ENCODE data around the gene PCDHGA5.
A peak's percentile ranks its signal among the peaks of the same experiment; 100 is the strongest.
"Not testable (repeated sequence)": the region's sequence is repeated elsewhere in the genome, so short reads cannot be mapped to it uniquely, and the experiment has no call there.

Gene PCDHGA5

GRCh38 chr5:141360685-141361084 is 3.3 kb upstream of the PCDHGA5 start:
- intact Hi-C loops (cut with micrococcal nuclease): no loop called here
- Mint-ChIP-seq H3K36me3 (ENCODE audit: low read depth) (peaks cover 6% of the 10 kb centered on the region), H3K27ac (no peak overlapping the region), H3K4me1 (ENCODE audit: low read depth) (no peaks in the 10 kb centered on the region), H3K4me3 (no peak overlapping the region), H3K9me3 (peaks cover 70% of the 10 kb centered on the region), H3K27me3 (peaks cover 81% of the 10 kb centered on the region)

- intact Hi-C loops (cut with micrococcal nuclease): no loop called here
- H3K4me1 Mint-ChIP-seq (ENCODE audit: low read depth): no peaks in the 10 kb centered on the region
- H3K4me3 Mint-ChIP-seq: no peak overlapping the region
- peaks cover 79% of the 10 kb centered on the region for H3K27me3 Mint-ChIP-seq
- H3K27ac Mint-ChIP-seq: no peak overlapping the region
- peaks cover 67% of the 10 kb centered on the region for H3K9me3 Mint-ChIP-seq
- H3K36me3 Mint-ChIP-seq (ENCODE audit: low read depth): peaks cover 6% of the 10 kb centered on the region
Observed at GRCh38 chr5:141362719-141363118, 1.2 kb upstream of the PCDHGA5 start.

DNA sequence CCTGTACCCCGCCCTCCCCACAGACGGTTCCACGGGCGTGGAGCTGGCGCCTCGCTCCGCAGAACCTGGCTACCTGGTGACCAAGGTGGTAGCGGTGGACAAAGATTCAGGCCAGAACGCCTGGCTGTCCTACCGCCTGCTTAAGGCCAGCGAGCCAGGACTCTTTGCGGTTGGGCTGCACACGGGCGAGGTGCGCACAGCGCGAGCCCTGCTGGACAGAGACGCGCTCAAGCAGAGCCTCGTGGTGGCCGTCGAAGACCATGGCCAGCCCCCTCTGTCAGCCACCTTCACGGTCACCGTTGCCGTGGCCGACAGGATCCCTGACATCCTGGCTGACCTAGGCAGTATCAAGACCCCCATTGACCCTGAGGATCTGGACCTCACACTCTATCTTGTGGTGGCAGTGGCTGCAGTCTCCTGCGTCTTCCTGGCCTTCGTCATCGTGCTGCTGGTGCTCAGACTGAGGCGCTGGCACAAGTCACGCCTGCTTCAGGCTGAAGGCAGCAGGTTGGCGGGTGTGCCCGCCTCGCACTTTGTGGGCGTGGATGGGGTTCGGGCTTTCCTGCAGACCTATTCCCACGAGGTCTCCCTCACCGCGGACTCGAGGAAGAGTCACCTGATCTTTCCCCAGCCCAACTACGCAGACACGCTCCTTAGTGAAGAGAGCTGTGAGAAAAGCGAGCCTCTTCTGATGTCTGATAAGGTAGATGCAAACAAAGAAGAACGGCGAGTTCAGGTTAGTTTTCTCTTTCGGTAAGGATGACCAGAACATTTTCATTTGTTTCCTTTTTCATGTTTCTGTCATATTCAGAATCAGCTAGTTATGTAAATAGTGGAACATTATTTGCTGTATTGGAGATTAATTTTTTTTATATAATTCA is 2.3 kb downstream of the PCDHGA5 start:
- Mint-ChIP-seq H3K4me3 (no peak overlapping the region), H3K27ac (no peak overlapping the region), H3K36me3 (ENCODE audit: low read depth) (peaks cover 6% of the 10 kb centered on the region), H3K27me3 (peaks cover 76% of the 10 kb centered on the region), H3K9me3 (peaks cover 63% of the 10 kb centered on the region), H3K4me1 (ENCODE audit: low read depth) (peaks cover 10% of the 10 kb centered on the region)
- intact Hi-C loops (cut with micrococcal nuclease): no loop called here

GRCh38 chr5:141369994-141370848 is 6.3 kb downstream of the PCDHGA5 start, which contains the start of gene PCDHGB3:
Gene PCDHGB3 (plus strand): TSS chr5:141370242. CDS start chr5:141370395, 153 bp downstream.
- H3K9me3 Mint-ChIP-seq: peaks cover 65% of the 10 kb centered on the region
- H3K4me3 Mint-ChIP-seq: peak within 1 kb of the TSS; percentile 75
- peak within 1 kb of the TSS; percentile 54 for H3K27ac Mint-ChIP-seq
- peaks cover 10% of the 10 kb centered on the region for H3K4me1 Mint-ChIP-seq (ENCODE audit: low read depth)
- intact Hi-C loops (cut with micrococcal nuclease): no loop called here
- H3K27me3 Mint-ChIP-seq: peaks cover 71% of the 10 kb centered on the region
- no peaks in the 10 kb centered on the region for H3K36me3 Mint-ChIP-seq (ENCODE audit: low read depth)

DNA sequence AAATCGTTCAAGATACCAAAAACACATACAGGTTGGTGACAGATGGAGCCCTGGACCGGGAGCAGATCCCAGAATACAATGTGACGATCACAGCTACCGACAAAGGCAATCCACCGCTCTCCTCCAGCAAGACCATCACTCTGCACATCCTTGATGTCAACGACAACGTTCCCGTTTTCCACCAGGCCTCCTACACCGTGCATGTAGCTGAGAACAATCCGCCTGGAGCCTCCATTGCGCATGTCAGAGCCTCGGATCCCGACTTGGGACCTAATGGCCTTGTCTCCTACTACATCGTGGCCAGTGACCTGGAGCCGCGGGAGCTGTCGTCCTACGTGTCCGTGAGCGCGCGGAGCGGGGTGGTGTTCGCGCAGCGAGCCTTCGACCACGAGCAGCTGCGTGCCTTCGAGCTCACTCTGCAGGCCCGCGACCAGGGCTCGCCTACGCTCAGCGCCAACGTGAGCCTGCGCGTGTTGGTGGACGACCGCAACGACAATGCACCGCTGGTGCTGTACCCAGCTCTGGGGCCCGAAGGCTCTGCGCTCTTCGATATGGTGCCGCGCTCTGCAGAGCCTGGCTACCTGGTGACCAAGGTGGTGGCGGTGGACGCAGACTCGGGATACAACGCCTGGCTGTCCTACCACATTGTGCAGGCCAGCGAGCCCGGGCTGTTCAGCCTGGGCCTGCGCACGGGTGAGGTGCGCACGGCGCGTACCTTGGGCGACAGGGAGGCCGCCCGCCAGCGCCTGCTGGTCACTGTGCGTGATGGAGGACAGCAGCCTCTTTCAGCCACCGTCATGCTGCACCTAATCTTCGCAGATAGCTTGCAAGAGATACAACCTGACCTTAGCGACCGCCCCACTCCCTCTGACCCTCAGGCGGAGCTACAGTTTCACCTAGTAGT is 7.9 kb downstream of the PCDHGA5 start:
- Mint-ChIP-seq H3K27me3 (peaks cover 71% of the 10 kb centered on the region), H3K36me3 (ENCODE audit: low read depth) (peaks cover 5% of the 10 kb centered on the region), H3K9me3 (peaks cover 66% of the 10 kb centered on the region), H3K4me1 (ENCODE audit: low read depth) (peaks cover 10% of the 10 kb centered on the region), H3K27ac (no peak overlapping the region), H3K4me3 (no peak overlapping the region)
- intact Hi-C loops (cut with micrococcal nuclease): no loop called here

DNA sequence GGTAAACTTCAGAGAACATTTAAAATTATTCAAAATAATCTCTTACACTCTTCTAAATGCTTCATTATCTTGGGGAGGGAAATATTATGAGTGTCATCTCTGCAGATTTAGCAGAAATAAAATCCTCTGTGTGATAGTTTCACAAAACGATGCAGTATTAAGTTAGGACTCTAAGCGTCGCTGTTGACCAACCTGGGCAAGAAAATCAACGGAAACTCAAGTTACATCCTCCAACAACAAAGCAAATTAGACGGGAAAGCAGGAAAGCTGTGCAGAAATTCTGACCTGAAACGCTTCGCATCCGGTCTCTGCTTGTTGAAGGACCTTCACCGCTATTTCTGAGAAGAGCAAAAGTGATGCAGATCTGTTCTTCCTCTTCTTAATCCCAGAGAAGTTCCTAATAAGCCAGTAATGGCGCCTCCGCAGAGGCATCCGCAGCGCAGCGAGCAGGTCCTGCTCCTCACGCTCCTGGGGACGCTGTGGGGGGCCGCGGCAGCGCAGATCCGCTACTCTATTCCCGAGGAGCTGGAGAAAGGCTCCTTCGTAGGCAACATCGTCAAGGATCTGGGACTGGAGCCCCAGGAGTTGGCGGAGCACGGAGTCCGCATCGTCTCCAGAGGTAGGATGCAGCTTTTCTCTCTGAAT is 9.8 kb downstream of the PCDHGA5 start, which contains the start of gene PCDHGA6:
Gene PCDHGA6 (plus strand): TSS at position 219 of the 645 bp plus-strand sequence. CDS start 193 bp downstream, at position 412.
- peaks cover 70% of the 10 kb centered on the region for H3K27me3 Mint-ChIP-seq
- H3K9me3 Mint-ChIP-seq: peaks cover 73% of the 10 kb centered on the region

GRCh38 chr5:141374627-141375026 is 10.7 kb downstream of the PCDHGA5 start:
- Mint-ChIP-seq H3K27me3 (peaks cover 66% of the 10 kb centered on the region), H3K4me3 (no peak overlapping the region)
- intact Hi-C loops (cut with micrococcal nuclease): no loop called here

More for the DNA sequence above, 9.8 kb downstream of the PCDHGA5 start, which contains the start of gene PCDHGA6:
- intact Hi-C loops (cut with micrococcal nuclease): no loop called here
- Mint-ChIP-seq H3K4me1 (ENCODE audit: low read depth) (peaks cover 10% of the 10 kb centered on the region), H3K27ac (no peak within 1 kb of the TSS), H3K36me3 (ENCODE audit: low read depth) (peaks cover 5% of the 10 kb centered on the region), H3K4me3 (no peak within 1 kb of the TSS)

GRCh38 chr5:141375444-141376155 is 11.6 kb downstream of the PCDHGA5 start:
- H3K4me3 Mint-ChIP-seq; H3K27ac Mint-ChIP-seq; H3K36me3 Mint-ChIP-seq (ENCODE audit: low read depth); H3K4me1 Mint-ChIP-seq (ENCODE audit: low read depth); intact Hi-C loops (cut with micrococcal nuclease): not testable (repeated sequence)
- Mint-ChIP-seq H3K27me3 (peaks cover 63% of the 10 kb centered on the region), H3K9me3 (peaks cover 66% of the 10 kb centered on the region)

More at GRCh38 chr5:141374627-141375026, 10.7 kb downstream of the PCDHGA5 start:
- Mint-ChIP-seq H3K27ac (no peak overlapping the region), H3K4me1 (ENCODE audit: low read depth) (peaks cover 10% of the 10 kb centered on the region), H3K9me3 (peaks cover 73% of the 10 kb centered on the region), H3K36me3 (ENCODE audit: low read depth) (peaks cover 5% of the 10 kb centered on the region)

DNA sequence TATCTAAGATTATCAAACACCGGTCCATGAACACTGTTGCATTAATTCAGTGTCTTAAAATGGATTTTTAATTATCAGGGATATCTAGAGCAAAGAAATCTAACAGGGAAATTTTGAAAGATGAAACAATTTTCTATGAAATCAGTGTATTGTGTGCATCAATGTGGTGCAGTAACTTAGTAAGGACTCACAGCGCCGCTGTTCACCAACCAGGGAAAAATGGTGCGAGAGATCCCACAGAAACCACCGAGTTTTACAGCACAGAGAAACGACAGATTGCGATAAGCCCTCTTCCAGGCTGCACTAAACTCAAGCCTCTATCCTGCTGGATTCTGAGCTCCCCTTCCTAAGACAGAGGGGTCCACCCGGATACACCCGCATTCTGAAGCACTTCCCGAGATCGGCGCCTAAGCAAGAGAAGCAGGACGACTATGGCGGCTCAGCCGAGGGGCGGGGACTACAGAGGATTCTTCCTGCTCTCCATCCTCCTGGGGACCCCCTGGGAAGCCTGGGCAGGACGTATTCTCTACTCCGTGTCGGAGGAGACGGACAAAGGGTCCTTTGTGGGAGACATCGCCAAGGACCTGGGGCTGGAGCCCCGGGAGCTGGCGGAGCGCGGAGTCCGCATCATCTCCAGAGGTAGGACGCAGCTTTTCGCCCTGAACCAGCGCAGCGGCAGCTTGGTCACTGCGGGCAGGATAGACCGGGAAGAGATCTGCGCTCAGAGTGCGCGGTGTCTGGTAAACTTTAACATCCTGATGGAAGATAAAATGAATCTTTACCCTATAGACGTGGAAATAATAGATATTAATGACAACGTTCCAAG is 18.7 kb downstream of the PCDHGA5 start, which contains the start of gene PCDHGA7:
Gene PCDHGA7 (plus strand): TSS at position 274 of the 826 bp plus-strand sequence. CDS start 158 bp downstream, at position 432.
- Mint-ChIP-seq H3K4me3 (peak within 1 kb of the TSS; percentile 71), H3K27me3 (peaks cover 62% of the 10 kb centered on the region), H3K36me3 (ENCODE audit: low read depth) (no peaks in the 10 kb centered on the region), H3K4me1 (ENCODE audit: low read depth) (no peaks in the 10 kb centered on the region), H3K27ac (no peak within 1 kb of the TSS), H3K9me3 (peaks cover 22% of the 10 kb centered on the region)
- intact Hi-C loops (cut with micrococcal nuclease): no loop called here

DNA sequence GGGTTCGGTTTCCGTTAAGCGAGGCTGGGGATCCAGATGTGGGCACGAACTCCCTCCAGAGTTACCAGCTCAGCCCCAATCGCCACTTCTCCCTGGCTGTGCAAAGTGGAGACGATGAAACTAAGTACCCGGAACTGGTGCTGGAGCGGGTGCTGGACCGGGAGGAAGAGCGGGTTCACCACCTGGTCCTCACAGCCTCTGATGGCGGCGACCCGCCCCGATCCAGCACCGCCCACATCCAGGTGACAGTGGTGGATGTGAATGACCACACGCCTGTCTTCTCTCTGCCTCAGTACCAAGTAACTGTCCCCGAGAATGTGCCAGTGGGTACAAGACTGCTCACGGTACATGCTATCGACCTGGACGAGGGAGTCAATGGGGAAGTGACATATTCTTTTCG is 19.4 kb downstream of the PCDHGA5 start:
- no peaks in the 10 kb centered on the region for H3K36me3 Mint-ChIP-seq (ENCODE audit: low read depth)
- H3K27me3 Mint-ChIP-seq: peaks cover 64% of the 10 kb centered on the region
- intact Hi-C loops (cut with micrococcal nuclease): no loop called here
- no peaks in the 10 kb centered on the region for H3K4me1 Mint-ChIP-seq (ENCODE audit: low read depth)
- no peak overlapping the region for H3K4me3 Mint-ChIP-seq
- peaks cover 25% of the 10 kb centered on the region for H3K9me3 Mint-ChIP-seq
- H3K27ac Mint-ChIP-seq: no peak overlapping the region

DNA sequence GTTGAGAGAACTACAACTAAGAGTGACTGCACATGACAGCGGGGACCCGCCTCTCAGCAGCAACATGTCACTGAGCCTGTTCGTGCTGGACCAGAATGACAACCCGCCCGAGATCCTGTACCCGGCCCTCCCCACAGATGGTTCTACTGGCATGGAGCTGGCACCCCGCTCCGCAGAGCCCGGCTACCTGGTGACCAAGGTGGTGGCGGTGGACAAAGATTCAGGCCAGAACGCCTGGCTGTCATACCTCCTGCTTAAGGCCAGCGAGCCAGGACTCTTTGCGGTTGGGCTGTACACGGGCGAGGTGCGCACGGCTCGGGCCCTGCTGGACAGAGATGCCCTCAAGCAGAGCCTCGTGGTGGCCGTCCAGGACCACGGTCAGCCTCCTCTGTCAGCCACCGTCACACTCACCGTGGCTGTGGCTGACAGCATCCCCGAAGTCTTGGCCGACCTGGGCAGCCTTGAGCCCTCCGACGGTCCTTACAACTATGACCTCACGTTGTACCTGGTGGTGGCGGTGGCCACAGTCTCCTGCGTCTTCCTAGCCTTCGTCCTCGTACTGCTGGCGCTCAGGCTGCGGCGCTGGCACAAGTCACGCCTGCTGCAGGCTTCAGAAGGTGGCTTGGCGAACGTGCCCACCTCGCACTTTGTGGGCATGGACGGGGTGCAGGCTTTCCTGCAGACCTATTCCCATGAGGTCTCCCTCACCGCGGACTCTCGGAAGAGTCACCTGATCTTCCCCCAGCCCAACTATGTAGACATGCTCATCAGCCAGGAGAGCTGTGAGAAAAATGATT is 20.7 kb downstream of the PCDHGA5 start:
- H3K27ac Mint-ChIP-seq: no peak overlapping the region
- no peaks in the 10 kb centered on the region for H3K4me1 Mint-ChIP-seq (ENCODE audit: low read depth)
- peaks cover 1% of the 10 kb centered on the region for H3K36me3 Mint-ChIP-seq (ENCODE audit: low read depth)
- H3K9me3 Mint-ChIP-seq: peaks cover 38% of the 10 kb centered on the region
- H3K4me3 Mint-ChIP-seq: no peak overlapping the region
- peaks cover 77% of the 10 kb centered on the region for H3K27me3 Mint-ChIP-seq
- intact Hi-C loops (cut with micrococcal nuclease): no loop called here

Measured in dendritic cell treated with granulocyte-macrophage colony-stimulating factor and Interleukin-4, amounts not matched to agents 40 ng/mL and 50 ng/mL, for 4 days (primary cell).